OCI-LY3 (cell line): ENCODE results near the gene TMEM242.

Experiments used
- EZH2phosphoT487 ChIP-seq: fragments of 200-600 bp; shearing (Covaris generic); IDR thresholded peaks from 2 replicates; pipeline ENCODE4 v1.6.1; 2018; ENCODE audit warnings: antibody characterized with exemption, mixed run types, low read depth
- TF ChIP-seq, protein P1 (sequence below): fragments of 200-600, 300-600 bp; sonication (generic); IDR thresholded peaks from 2 replicates; pipeline ENCODE4 v1.5.1; 2014; ENCODE audit warnings: antibody characterized with exemption, low read length, low read depth

DNA sequence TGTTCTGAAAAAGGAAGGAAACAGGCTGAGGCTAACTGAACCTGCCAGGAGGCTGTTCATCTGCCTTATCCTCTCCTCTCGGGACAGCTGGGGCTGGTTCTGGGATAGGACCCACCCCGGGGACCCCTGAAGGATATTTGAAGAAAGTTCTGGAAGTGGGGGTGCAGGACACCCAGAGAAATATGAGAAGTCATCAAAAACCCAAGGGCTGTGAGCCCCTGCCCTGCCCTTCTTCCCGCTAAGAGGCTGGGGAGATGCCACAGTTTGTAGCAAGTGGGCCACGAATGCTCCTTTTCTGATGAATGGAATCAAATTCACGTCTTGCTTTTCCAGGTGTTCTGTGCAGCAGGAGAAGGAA is 37.9 kb downstream of the TMEM242 start:
- TF ChIP-seq, protein P1, sequence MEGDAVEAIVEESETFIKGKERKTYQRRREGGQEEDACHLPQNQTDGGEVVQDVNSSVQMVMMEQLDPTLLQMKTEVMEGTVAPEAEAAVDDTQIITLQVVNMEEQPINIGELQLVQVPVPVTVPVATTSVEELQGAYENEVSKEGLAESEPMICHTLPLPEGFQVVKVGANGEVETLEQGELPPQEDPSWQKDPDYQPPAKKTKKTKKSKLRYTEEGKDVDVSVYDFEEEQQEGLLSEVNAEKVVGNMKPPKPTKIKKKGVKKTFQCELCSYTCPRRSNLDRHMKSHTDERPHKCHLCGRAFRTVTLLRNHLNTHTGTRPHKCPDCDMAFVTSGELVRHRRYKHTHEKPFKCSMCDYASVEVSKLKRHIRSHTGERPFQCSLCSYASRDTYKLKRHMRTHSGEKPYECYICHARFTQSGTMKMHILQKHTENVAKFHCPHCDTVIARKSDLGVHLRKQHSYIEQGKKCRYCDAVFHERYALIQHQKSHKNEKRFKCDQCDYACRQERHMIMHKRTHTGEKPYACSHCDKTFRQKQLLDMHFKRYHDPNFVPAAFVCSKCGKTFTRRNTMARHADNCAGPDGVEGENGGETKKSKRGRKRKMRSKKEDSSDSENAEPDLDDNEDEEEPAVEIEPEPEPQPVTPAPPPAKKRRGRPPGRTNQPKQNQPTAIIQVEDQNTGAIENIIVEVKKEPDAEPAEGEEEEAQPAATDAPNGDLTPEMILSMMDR = no peak
- no peak for TF ChIP-seq EZH2phosphoT487
